ENCODE results near the gene CRISPLD2.

CRISPLD2 gene

GRCh38 chr16:84889066-84889465, 69.3 kb downstream of the CRISPLD2 start:
- DNase-seq, result no peak

GRCh38 chr16:84890427-84890826, 70.6 kb downstream of the CRISPLD2 start:
- no peak for DNase-seq

- no peak for DNase-seq
These were observed 71.5 kb downstream of the CRISPLD2 start for GRCh38 chr16:84891149-84891795.

GRCh38 chr16:84892097-84892496, 72.3 kb downstream of the CRISPLD2 start:
- DNase-seq, result no peak

- DNase-seq, result no peak
These were observed 73.7 kb downstream of the CRISPLD2 start for GRCh38 chr16:84893467-84893848.

GRCh38 chr16:84893849-84894599, 74.2 kb downstream of the CRISPLD2 start:
- peak; percentile 5 for DNase-seq

- no peak for DNase-seq
These were observed 75.2 kb downstream of the CRISPLD2 start for GRCh38 chr16:84895016-84895415.

- no peak for DNase-seq
These were observed 77.1 kb downstream of the CRISPLD2 start for GRCh38 chr16:84896847-84897246.

GRCh38 chr16:84897911-84898377, 78.2 kb downstream of the CRISPLD2 start:
- DNase-seq, result no peak

- no peak for DNase-seq
These were observed 78.7 kb downstream of the CRISPLD2 start for GRCh38 chr16:84898447-84898846.

- DNase-seq, result no peak
These were observed 79.6 kb downstream of the CRISPLD2 start for GRCh38 chr16:84899414-84899813.

- no peak for DNase-seq
These were observed 86.2 kb downstream of the CRISPLD2 start for GRCh38 chr16:84905965-84906460.

- DNase-seq, result no peak
These were observed 87.3 kb downstream of the CRISPLD2 start for GRCh38 chr16:84907051-84907450.

- DNase-seq, result no peak
These were observed 87.8 kb downstream of the CRISPLD2 start for GRCh38 chr16:84907575-84907974.

GRCh38 chr16:84909476-84910085, 89.8 kb downstream of the CRISPLD2 start:
- no peak for DNase-seq

- no peak for DNase-seq
These were observed 91.9 kb downstream of the CRISPLD2 start for GRCh38 chr16:84911486-84912216.

GRCh38 chr16:84913315-84913714, 93.5 kb downstream of the CRISPLD2 start:
- no peak for DNase-seq

GRCh38 chr16:84914273-84914672, 94.5 kb downstream of the CRISPLD2 start:
- no peak for DNase-seq

GRCh38 chr16:84916178-84916577, 96.4 kb downstream of the CRISPLD2 start:
- DNase-seq, result no peak

- DNase-seq, result no peak
These were observed 97.1 kb downstream of the CRISPLD2 start for GRCh38 chr16:84916850-84917249.

GRCh38 chr16:84917492-84917891, 97.7 kb downstream of the CRISPLD2 start:
- no peak for DNase-seq

- no peak for DNase-seq
These were observed 98.5 kb downstream of the CRISPLD2 start for GRCh38 chr16:84918006-84918909.
